ENCODE data around the gene RFX8.

- TF ChIP-seq CTCF (IDR thresholded peaks at IDR 0.05; ENCODE audit: borderline replicate concordance, extremely low read depth, low read length, poor library complexity, severe bottlenecking) (no peak), EZH2 (IDR thresholded peaks at IDR 0.05; ENCODE audit: borderline replicate concordance, low read depth, low read length, severe bottlenecking) (no peak)
Measured at GRCh38 chr2:101435001-101435862, 39.7 kb downstream of the RFX8 start.

Data from DND-41 (cell line).